NOMO-1 treated with DMSO at 0.1 percent for 48 hours (cell line): ENCODE results near the gene CHDH.

Experiments
- DNase-seq: peaks from one replicate; lab custom pipeline; 2025; ENCODE audit not compliant: unreplicated experiment; lab: John Stamatoyannopoulos, UW

CHDH gene

GRCh38 chr3:53826048-53826447 is 20.2 kb downstream of the CHDH start:
- DNase-seq, result no peak

GRCh38 chr3:53824795-53825194 is 21.4 kb downstream of the CHDH start:
- DNase-seq, result no peak

GRCh38 chr3:53823956-53824657 is 22.1 kb downstream of the CHDH start:
- no peak for DNase-seq

GRCh38 chr3:53823026-53823955 is 22.9 kb downstream of the CHDH start:
- no peak for DNase-seq

GRCh38 chr3:53822331-53822741 is 23.9 kb downstream of the CHDH start:
- no peak for DNase-seq

GRCh38 chr3:53821631-53822121 is 24.5 kb downstream of the CHDH start:
- DNase-seq, result no peak

- DNase-seq, result no peak
Measured at GRCh38 chr3:53820756-53821580, 25.3 kb downstream of the CHDH start.

GRCh38 chr3:53820084-53820483 is 26.1 kb downstream of the CHDH start:
- no peak for DNase-seq

- DNase-seq, result no peak
Measured at GRCh38 chr3:53819163-53819868, 26.9 kb downstream of the CHDH start.

GRCh38 chr3:53818221-53819162 is 27.7 kb downstream of the CHDH start:
- no peak for DNase-seq

- DNase-seq, result no peak
Measured at GRCh38 chr3:53817809-53818208, 28.4 kb downstream of the CHDH start.

GRCh38 chr3:53817211-53817610 is 29.0 kb downstream of the CHDH start:
- no peak for DNase-seq

- no peak for DNase-seq
Measured at GRCh38 chr3:53816425-53816824, 29.8 kb downstream of the CHDH start.

GRCh38 chr3:53815651-53816050 is 30.6 kb downstream of the CHDH start:
- DNase-seq, result no peak

GRCh38 chr3:53815067-53815466 is 31.2 kb downstream of the CHDH start:
- DNase-seq, result no peak

GRCh38 chr3:53813876-53814275 is 32.3 kb downstream of the CHDH start:
- no peak for DNase-seq

- no peak for DNase-seq
Measured at GRCh38 chr3:53813229-53813628, 33.0 kb downstream of the CHDH start.

- no peak for DNase-seq
Measured at GRCh38 chr3:53812434-53812833, 33.8 kb downstream of the CHDH start.

GRCh38 chr3:53811143-53811927 is 34.9 kb downstream of the CHDH start:
- no peak for DNase-seq
